Muscle of back (tissue), 10 donors: ENCODE results near the gene ENTREP1. TPM values are rescaled to one million over a fixed set of nuclear protein-coding genes. Genes with fewer than 3 reads are reported as not detected.

Experiments
- polyA plus RNA-seq, 10 donors: library from polyadenylated mRNA; unstranded; fragments of 120-200 nt; gene quantifications; one replicate each; pipeline ENCODE4 v1.2.1, GENCODE V29; 2013; ENCODE audit not compliant: insufficient read length in 10 of 10

The ENTREP1 gene
- polyA plus RNA-seq, 10 donors = 15.4 to 49.5 (median 33.3) TPM

Other genes with a start within 250 kb of the ENTREP1 start
- 10 to 100 TPM in 9 of 10 donors, 1 to 10 TPM in 1; 10.0 to 17.1 (median 13.7) TPM for gene TJP2, start 150.9 kb upstream of the ENTREP1 start, polyA plus RNA-seq